NT2/D1 (cell line): Measurements from ENCODE around the gene IRGC.
"Not testable (repeated sequence)": the region's sequence is repeated elsewhere in the genome, so short reads cannot be mapped to it uniquely, and the experiment has no call there.

ENCODE experiments used
- DNase-seq: peaks from one replicate; pipeline ENCODE4 v3.0.0-alpha.2; 2011; ENCODE audit warnings: low read depth, low spot score
- H3K27me3 ChIP-seq: 2 replicates; pipeline ENCODE4 v1.6.0; 2011; ENCODE audit warnings: mild to moderate bottlenecking; ENCODE audit not compliant: insufficient read length, insufficient read depth
- H3K36me3 ChIP-seq: 2 replicates; pipeline ENCODE4 v1.6.1; 2011; ENCODE audit warnings: mild to moderate bottlenecking, low read length, mixed read lengths; ENCODE audit not compliant: insufficient read depth, insufficient read length
- H3K4me1 ChIP-seq: 2 replicates; pipeline ENCODE4 v1.5.1; 2011; ENCODE audit not compliant: insufficient read depth, insufficient read length
- H3K4me3 ChIP-seq: 2 replicates; pipeline ENCODE4 v1.5.1; 2011; ENCODE audit warnings: low read depth; ENCODE audit not compliant: insufficient read length
- H3K9ac ChIP-seq: 2 replicates; pipeline ENCODE4 v1.6.0; 2011; ENCODE audit warnings: low read depth; ENCODE audit not compliant: insufficient read length
- H3K9me3 ChIP-seq: 2 replicates; pipeline ENCODE4 v1.5.1; 2011; ENCODE audit warnings: mild to moderate bottlenecking, low read length; ENCODE audit not compliant: insufficient read depth
- SUZ12 ChIP-seq: IDR thresholded peaks from 2 replicates; pipeline ENCODE4 v1.6.1; 2011; ENCODE audit not compliant: insufficient read length, insufficient read depth; ENCODE audit errors: extremely low read depth
- YY1 ChIP-seq: IDR thresholded peaks from 2 replicates; pipeline ENCODE4 v1.6.1; 2011; ENCODE audit not compliant: insufficient read length, insufficient read depth
- ZNF274 ChIP-seq: IDR thresholded peaks from 2 replicates; pipeline ENCODE4 v1.6.1; 2011; ENCODE audit warnings: mild to moderate bottlenecking, low read depth, low read length

Gene IRGC

DNA sequence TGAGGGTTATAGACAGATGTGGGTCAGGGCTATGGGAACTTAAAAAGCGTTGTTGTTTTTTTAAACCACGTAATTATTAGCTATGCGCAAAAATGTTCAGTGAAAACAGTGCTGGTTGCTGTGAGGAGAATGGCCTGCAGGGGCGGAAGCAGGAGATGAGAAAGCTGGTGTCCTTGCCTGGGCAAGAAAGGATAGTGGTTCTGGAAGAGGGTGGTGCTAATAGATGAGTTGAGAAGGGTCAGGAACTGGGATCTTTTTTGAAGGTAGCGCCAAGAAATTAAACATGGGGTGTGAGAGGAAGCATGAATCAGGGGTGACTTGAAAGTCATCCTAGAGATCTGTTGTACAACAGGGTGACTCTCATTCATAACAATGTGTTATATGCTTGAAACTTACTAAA is 43.6 kb downstream of the IRGC start:
- Histone ChIP-seq H3K27me3 (no peaks in the 10 kb centered on the region), H3K9ac (no peak overlapping the region), H3K36me3 (peaks cover 8% of the 10 kb centered on the region), H3K9me3 (no peaks in the 10 kb centered on the region), H3K4me1 (peaks cover 2% of the 10 kb centered on the region), H3K4me3 (no peak overlapping the region)
- DNase-seq, result no peak
- TF ChIP-seq SUZ12, result no peak
- TF ChIP-seq YY1, result no peak
- TF ChIP-seq ZNF274, result no peak

DNA sequence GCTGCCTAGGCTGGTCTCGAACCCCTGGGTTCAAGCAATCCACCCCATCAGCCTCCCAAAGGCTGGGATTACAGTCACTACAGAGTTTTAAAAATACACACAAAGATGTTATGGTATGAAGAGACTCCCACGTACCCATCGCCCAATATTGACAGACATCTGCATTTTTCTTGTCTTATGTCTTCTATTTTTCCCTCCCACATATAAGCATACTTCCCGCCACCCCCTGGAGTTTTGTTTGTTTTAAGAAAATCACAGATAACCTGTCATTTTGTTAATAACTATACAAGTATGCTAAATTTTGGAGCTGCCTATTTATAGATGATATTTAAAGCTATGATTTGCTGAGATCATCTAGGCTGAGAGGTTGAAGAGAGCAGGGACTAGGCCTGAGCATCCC is 45.1 kb downstream of the IRGC start:
- H3K36me3 ChIP-seq, result peaks cover 7% of the 10 kb centered on the region
- no peaks in the 10 kb centered on the region for H3K27me3 ChIP-seq
- no peak overlapping the region for H3K9ac ChIP-seq
- TF ChIP-seq YY1, result no peak
- TF ChIP-seq ZNF274, result no peak
- TF ChIP-seq SUZ12, result no peak
- DNase-seq, result no peak
- no peaks in the 10 kb centered on the region for H3K9me3 ChIP-seq
- H3K4me3 ChIP-seq, result no peak overlapping the region
- H3K4me1 ChIP-seq, result peaks cover 5% of the 10 kb centered on the region

DNA sequence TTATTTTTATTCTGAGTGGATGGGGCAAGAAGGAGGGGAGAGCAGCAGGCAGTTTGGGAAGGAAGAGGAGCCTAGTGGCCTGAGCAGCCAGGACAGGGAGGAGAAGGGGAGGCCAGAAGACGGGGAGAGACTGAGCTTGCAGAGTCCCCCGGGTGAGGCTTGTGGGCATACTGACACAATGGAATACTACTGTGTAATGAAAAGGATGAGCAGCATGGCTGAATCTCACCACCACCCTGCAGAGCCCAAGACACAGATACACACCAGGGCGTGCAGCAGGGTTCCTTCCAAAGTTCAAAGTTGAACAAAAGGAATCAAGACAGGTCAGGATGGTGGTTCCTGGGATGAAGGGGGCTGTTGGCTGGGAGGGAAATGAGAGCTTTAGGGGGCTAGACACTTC is 46.9 kb downstream of the IRGC start:
- H3K27me3 ChIP-seq, result no peaks in the 10 kb centered on the region
- no peaks in the 10 kb centered on the region for H3K9me3 ChIP-seq
- DNase-seq, result no peak
- TF ChIP-seq ZNF274 (no peak), YY1 (no peak), SUZ12 (no peak)
- no peak overlapping the region for H3K9ac ChIP-seq
- H3K36me3 ChIP-seq, result no peaks in the 10 kb centered on the region
- H3K4me3 ChIP-seq, result no peak overlapping the region
- peaks cover 8% of the 10 kb centered on the region for H3K4me1 ChIP-seq

DNA sequence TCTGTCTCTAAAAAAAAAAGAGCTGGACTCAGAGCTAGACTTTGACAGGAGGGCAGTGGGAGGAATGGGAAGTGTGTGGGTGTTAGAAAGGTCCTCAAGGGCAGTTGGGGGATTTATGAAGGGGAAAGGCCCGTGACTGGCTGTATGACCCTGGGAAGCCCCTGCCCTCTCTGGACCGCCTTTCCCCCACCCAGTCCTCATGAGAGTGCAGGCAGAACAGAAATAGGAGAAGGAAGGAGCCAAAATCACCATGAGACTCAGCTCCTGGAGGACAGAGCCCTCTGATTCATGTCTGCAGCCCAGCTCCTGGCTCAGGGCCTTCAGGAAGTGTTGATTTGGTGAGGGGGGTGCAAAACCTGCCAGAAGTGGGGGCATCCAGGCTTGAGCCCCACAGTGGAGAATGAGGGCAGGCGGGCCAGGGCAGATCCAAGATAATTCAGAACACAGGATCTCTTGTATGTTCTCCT is 47.6 kb downstream of the IRGC start:
- no peaks in the 10 kb centered on the region for H3K27me3 ChIP-seq
- H3K4me3 ChIP-seq, result no peak overlapping the region
- no peak for TF ChIP-seq YY1
- TF ChIP-seq SUZ12, result no peak
- TF ChIP-seq ZNF274, result no peak
- no peak overlapping the region for H3K9ac ChIP-seq
- H3K4me1 ChIP-seq, result peaks cover 8% of the 10 kb centered on the region
- H3K36me3 ChIP-seq, result no peaks in the 10 kb centered on the region
- DNase-seq, result no peak
- H3K9me3 ChIP-seq, result no peaks in the 10 kb centered on the region

DNA sequence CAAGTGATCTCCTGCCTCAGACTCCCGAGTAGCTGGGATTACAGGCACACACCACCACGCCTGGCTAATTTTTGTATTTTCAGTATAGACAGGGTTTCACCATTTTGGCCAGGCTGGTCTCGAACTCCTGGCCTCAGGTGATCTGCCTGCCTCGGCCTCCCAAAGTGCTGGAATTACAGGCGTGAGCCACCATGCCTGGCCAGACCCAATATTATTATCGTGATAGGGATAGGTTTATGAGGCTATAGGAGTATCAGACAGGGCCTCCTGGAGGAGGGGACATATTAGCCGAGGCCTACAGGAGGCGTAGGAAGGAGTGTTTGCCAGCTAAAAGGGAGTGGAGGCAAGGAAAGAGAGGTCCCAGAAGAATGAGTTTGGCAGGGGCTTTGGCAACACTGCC is 48.8 kb downstream of the IRGC start:
- not testable (repeated sequence) for H3K4me1 ChIP-seq, DNase-seq, H3K9ac ChIP-seq, H3K9me3 ChIP-seq, H3K27me3 ChIP-seq, H3K4me3 ChIP-seq, H3K36me3 ChIP-seq

DNA sequence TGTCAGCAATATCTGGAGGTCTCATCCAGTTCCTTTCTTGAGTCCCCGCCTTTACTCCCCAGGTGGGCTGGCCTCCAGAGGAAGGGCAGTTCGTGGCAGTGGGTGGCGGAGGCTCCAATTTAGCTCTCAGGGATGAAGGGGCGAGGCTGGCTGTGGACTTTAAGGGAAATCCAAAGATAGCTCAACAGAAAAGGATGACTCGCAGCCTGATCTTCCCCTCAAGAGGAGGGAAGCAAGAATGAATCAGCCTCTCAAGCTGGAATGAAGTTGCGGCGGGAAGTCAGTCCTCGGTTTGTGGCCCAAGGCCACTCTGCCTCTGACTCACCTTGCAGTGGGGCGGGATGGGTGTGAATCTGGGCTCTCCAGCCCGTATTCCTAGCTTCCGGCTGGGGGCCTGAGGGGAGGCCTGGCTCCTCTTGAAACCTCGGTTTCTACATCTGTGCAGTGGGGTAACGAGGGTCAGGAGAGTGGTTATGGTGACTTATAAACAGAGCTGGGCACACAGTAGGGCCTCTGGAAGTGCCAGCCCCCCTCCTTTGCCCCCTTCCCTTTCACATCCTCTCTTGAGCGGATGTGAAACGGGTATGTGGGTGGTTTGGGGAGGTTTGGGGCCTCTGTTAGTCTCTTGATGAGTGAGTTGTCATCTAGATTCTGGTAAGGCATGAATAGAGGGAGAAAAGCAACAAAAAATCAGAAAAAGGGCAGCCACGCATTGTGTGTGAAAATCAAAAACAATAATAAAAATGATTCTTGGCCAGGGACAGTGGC is 49.4 kb downstream of the IRGC start:
- Histone ChIP-seq H3K4me1 (peaks cover 8% of the 10 kb centered on the region), H3K4me3 (no peak overlapping the region), H3K36me3 (no peaks in the 10 kb centered on the region)

DNA sequence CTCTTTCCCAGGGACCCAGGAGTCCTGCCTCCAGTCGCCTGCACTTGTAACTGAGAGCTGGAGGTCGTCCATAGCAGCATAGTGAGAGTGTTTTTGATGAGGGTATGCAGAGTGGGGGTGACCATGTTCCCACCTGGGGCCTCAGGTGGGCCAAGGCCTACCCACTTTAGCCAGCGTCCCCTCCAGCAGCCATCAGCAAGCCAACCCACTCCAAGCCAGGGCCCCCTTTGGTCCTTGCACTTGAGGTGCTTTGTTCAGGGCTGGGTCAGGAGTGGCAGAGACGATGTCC is 50.8 kb downstream of the IRGC start:
- H3K4me3 ChIP-seq, result no peak overlapping the region
- peaks cover 22% of the 10 kb centered on the region for H3K27me3 ChIP-seq
- no peaks in the 10 kb centered on the region for H3K36me3 ChIP-seq
- H3K9ac ChIP-seq, result no peak overlapping the region
- DNase-seq, result no peak
- no peaks in the 10 kb centered on the region for H3K9me3 ChIP-seq
- peaks cover 8% of the 10 kb centered on the region for H3K4me1 ChIP-seq
- TF ChIP-seq SUZ12 (no peak), ZNF274 (no peak), YY1 (no peak)

More for the DNA sequence above, 49.4 kb downstream of the IRGC start:
- Histone ChIP-seq H3K27me3 (peaks cover 8% of the 10 kb centered on the region), H3K9me3 (no peaks in the 10 kb centered on the region), H3K9ac (no peak overlapping the region)
- TF ChIP-seq YY1, result no peak
- no peak for TF ChIP-seq ZNF274
- TF ChIP-seq SUZ12, result no peak
- DNase-seq, result no peak

DNA sequence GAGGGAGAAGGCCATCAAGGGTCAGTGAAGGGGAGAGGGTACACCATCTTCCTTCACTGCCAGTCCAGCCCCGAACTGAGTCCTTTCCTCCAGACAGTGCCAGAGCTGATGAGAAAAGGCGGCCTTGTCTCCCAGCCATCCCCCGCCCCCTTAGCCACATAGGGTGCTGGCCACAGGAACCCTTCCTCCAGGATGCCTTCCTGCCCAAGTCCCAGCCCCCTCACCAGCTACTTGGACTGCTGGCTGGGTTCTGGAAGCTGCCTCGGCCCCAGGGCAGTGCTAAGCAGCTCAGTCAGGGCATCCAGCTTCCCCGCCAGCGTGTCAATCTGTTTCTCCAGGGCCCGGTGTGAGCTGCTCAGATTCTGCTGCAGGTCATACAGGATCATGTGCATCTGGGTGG is 51.4 kb downstream of the IRGC start:
- Histone ChIP-seq H3K9ac (no peak overlapping the region), H3K27me3 (peaks cover 28% of the 10 kb centered on the region), H3K4me1 (peaks cover 8% of the 10 kb centered on the region), H3K9me3 (no peaks in the 10 kb centered on the region), H3K4me3 (no peak overlapping the region), H3K36me3 (no peaks in the 10 kb centered on the region)
- TF ChIP-seq SUZ12, result no peak
- TF ChIP-seq ZNF274, result no peak
- TF ChIP-seq YY1, result no peak
- DNase-seq, result no peak
